ENCODE measurements around the gene GUCY1A2.

DNA sequence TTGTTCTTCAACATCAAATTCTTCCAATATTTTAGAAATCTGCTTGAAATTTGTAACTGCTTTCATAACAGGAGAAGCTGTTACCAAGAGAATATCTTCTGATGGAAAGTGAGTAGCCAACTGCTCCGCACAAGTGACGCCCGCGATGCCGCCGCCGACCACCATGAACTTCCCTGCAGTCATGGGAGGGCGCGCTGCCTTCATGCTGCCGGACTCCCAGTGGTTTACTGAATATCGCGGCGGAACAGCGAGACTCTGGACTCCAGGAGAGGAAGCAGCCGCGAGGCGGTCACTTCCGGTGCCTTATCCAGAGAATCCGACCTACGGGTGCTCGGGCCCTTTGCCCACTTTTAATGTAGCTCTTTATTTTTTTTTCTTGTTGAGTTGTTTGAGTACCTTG lies 190.6 kb downstream of the GUCY1A2 start:
- TF ChIP-seq, protein P1, sequence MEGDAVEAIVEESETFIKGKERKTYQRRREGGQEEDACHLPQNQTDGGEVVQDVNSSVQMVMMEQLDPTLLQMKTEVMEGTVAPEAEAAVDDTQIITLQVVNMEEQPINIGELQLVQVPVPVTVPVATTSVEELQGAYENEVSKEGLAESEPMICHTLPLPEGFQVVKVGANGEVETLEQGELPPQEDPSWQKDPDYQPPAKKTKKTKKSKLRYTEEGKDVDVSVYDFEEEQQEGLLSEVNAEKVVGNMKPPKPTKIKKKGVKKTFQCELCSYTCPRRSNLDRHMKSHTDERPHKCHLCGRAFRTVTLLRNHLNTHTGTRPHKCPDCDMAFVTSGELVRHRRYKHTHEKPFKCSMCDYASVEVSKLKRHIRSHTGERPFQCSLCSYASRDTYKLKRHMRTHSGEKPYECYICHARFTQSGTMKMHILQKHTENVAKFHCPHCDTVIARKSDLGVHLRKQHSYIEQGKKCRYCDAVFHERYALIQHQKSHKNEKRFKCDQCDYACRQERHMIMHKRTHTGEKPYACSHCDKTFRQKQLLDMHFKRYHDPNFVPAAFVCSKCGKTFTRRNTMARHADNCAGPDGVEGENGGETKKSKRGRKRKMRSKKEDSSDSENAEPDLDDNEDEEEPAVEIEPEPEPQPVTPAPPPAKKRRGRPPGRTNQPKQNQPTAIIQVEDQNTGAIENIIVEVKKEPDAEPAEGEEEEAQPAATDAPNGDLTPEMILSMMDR (IDR thresholded peaks at IDR 0.05): no peak
- TF ChIP-seq POLR2A (IDR thresholded peaks at IDR 0.05): no peak

Data from uterus (tissue), 2 donors.